Measurements from ENCODE around the gene PAFAH2. TPM values are rescaled to one million over a fixed set of nuclear protein-coding genes. Genes with fewer than 3 reads are reported as not detected.
"Not testable (repeated sequence)": the region's sequence is repeated elsewhere in the genome, so short reads cannot be mapped to it uniquely, and the experiment has no call there.

PAFAH2 gene
- total RNA-seq, 1 experiment from 2014 or later, result 16.1 TPM

GRCh38 chr1:25933479-25934365 is 64.1 kb downstream of the PAFAH2 start:
- no peak for DNase-seq (ENCODE audit: low read depth)

- DNase-seq (ENCODE audit: low read depth), result not testable (repeated sequence)
These were observed 65.0 kb downstream of the PAFAH2 start for GRCh38 chr1:25932811-25933400.

- DNase-seq (ENCODE audit: low read depth), result no peak
These were observed 65.5 kb downstream of the PAFAH2 start for GRCh38 chr1:25932321-25932720.

GRCh38 chr1:25929016-25929415 is 68.8 kb downstream of the PAFAH2 start:
- DNase-seq (ENCODE audit: low read depth), result no peak

GRCh38 chr1:25927521-25928265 is 70.2 kb downstream of the PAFAH2 start:
- peak; percentile 82 for DNase-seq (ENCODE audit: low read depth)

GRCh38 chr1:25926731-25927496 is 70.9 kb downstream of the PAFAH2 start:
- no peak for DNase-seq (ENCODE audit: low read depth)

GRCh38 chr1:25924454-25924853 is 73.4 kb downstream of the PAFAH2 start:
- DNase-seq (ENCODE audit: low read depth), result no peak

GRCh38 chr1:25922971-25923552 is 74.8 kb downstream of the PAFAH2 start:
- DNase-seq (ENCODE audit: low read depth), result peak; percentile 33

- peak; percentile 67 for DNase-seq (ENCODE audit: low read depth)
These were observed 75.5 kb downstream of the PAFAH2 start for GRCh38 chr1:25922056-25922970.

GRCh38 chr1:25918615-25919014 is 79.2 kb downstream of the PAFAH2 start:
- DNase-seq (ENCODE audit: low read depth), result no peak

GRCh38 chr1:25917996-25918395 is 79.9 kb downstream of the PAFAH2 start:
- peak; percentile 84 for DNase-seq (ENCODE audit: low read depth)

- DNase-seq (ENCODE audit: low read depth), result no peak
These were observed 81.4 kb downstream of the PAFAH2 start for GRCh38 chr1:25916460-25916859.

GRCh38 chr1:25914074-25914995 is 83.5 kb downstream of the PAFAH2 start:
- no peak for DNase-seq (ENCODE audit: low read depth)

GRCh38 chr1:25913206-25913605 is 84.7 kb downstream of the PAFAH2 start:
- no peak for DNase-seq (ENCODE audit: low read depth)

- DNase-seq (ENCODE audit: low read depth), result peak; percentile 52
These were observed 85.6 kb downstream of the PAFAH2 start for GRCh38 chr1:25912076-25912831.

GRCh38 chr1:25911162-25911561 is 86.7 kb downstream of the PAFAH2 start:
- no peak for DNase-seq (ENCODE audit: low read depth)
